22Rv1 (cell line): ENCODE data around the gene TMEM252.

ENCODE experiments used
- CTCF ChIP-seq: fragments of 450-650 bp; IDR thresholded peaks from 2 replicates; pipeline ENCODE4 v1.5.1; 2017; ENCODE audit warnings: mild to moderate bottlenecking
- ZFX ChIP-seq: fragments of 450-650 bp; IDR thresholded peaks from 2 replicates; pipeline ENCODE4 v1.6.1; 2017; ENCODE audit warnings: antibody characterized with exemption, borderline replicate concordance

- TF ChIP-seq CTCF (no peak), ZFX (no peak)
Observed at GRCh38 chr9:68546596-68547390, 6.1 kb upstream of the TMEM252 start.
